GM18867 (cell line): ENCODE data around the gene HOGA1.

Experiments
- ATAC-seq: cut with Tn5 transposase; IDR thresholded peaks from one replicate; pipeline ENCODE4 v1.9.1; 2021; ENCODE audit warnings: mild to moderate bottlenecking, moderate library complexity; ENCODE audit not compliant: unreplicated experiment

The HOGA1 gene

DNA sequence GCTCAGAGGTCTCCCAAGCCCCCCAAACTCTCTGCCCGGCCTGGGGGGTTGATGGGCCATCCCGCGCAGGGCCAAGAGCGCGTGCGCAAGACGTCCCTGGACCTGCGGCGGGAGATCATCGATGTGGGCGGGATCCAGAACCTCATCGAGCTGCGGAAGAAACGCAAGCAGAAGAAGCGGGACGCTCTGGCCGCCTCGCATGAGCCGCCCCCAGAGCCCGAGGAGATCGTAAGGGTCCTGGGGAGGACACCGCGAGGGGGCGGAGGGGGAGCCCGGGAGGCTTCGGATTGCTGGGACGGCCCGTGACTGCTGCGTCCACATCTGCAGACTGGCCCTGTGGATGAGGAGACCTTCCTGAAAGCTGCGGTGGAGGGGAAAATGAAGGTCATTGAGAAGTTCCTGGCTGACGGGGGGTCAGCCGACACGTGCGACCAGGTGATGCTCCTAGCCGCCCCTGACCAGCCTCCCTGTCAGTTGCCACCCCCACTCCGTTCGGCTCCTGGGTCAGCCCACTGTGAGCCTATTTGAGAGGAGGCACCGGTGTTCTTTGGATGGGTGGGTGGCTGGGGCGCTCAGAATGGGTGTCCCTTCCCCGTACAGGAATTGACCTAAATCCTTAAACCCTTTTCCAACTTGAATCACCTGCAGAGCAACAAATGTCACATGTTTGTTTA, 5.9 kb upstream of the HOGA1 start:
- no peak for ATAC-seq

DNA sequence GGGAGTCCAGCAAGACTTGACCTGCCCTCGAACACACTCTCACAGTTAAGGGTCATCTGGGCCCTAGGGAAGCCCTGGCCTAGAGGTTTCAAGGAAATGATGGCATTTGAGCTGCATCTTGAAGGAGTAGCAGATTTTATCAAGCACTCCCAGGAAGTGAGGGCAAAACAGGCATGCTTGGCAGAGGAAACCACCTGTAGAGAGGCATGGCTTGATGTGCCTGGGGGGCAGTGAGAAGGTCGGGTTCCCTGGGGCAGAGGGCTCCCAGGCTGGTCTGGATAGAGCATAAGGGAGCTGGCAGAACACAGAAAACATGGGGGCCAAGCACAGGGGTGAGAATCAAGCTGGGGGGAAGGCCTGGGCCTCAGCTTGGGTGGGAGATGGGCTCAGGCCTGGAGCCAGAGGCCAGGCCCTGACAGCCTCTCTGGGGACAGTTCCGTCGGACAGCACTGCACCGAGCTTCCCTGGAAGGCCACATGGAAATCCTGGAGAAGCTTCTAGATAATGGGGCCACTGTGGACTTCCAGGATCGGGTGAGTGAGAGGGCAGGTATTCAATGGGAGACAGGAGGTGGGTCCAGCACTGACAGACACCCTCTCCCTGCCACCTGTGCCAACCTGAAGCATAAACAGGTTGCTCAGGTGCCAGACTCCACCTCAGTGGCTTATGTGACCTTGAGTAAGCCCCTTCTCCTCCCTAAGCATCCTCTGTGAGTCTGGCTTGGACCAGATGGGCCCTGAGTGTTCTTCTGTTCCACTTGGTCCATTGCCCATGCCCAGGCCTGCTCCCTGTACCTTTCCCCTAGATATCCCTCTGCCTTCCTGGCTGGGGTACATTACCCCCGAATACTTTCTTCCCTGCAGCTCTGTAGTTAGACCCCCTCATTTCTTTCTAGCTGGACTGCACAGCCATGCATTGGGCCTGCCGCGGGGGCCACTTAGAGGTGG, 3.5 kb upstream of the HOGA1 start:
- ATAC-seq: no peak

DNA sequence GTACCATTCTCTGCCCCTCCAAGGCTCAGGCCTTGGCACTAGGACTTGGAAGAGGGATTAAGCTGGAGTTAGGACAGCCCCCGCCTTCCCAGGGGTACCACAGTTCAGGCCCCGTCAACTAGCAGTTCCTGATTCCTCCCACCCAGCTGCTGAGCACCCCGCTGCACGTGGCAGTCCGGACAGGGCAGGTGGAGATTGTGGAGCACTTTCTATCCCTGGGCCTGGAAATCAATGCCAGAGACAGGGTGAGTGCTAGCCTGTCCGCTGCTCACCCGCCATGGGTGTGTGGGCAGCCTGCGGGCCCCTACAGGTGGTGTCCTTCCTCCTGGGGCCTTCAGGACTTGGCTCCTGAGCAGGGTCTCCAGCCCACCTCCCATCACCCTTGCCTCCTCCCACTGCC, 2.0 kb upstream of the HOGA1 start:
- no peak for ATAC-seq

DNA sequence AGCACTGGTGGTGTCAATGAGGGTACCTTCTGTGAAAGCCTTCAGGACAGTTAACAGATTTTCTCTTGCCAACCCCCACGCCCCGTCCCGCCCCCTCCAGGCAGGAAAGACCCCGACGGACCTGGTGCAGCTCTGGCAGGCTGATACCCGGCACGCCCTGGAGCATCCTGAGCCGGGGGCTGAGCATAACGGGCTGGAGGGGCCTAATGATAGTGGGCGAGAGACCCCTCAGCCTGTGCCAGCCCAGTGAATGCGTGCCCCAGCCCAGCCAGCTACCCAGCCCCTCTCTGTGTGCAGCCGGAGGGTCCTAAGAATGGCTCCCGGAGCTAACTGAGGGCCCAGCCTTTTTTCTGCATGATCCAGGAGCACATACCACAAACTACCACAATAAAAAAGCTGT, 713 bp upstream of the HOGA1 start:
- ATAC-seq: no peak

DNA sequence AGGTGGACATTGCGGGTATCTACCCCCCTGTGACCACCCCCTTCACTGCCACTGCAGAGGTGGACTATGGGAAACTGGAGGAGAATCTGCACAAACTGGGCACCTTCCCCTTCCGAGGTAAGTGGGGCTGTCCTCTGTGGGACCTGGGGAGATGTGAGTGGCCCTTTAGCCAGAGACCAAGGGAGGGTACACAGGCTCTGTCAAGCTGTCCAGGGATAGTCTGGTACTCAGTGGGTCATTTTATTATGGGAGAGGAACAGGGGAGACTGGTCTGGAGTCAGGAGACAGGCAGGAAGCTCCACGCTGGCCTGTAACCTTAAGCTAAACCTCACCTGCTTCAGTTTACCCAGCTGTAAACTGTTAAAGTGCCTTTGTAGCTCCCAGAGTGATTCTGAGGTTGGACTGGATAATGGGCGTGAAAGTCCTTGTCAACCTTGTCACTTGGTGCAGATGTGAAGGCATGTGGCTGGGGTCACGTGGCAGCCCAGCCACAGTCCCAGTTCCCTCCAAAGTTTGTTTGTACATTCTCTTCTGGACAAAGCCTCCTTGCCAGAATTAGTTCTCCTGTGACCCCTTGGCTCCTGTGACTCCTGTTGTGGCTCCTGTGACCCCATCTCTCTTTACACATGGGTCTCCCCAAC, 729 bp downstream of the HOGA1 start:
- no peak for ATAC-seq

DNA sequence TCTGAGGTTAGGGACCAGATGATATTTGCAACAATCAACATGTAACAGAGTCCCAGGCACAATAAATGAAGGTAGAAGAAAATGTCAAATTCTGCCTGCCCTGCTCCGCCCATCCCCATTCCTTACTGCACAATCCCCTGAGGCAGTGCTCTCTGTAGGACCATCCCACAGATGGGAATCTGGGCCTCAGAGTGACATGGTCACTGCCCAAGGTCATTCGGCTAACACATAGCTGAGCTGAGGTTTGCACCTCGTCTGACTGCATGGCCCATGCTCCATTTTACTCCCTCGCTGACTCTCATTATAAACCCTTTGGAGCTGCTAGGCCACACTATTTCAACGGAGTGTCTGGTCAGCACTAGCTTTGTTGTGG, 1.2 kb downstream of the HOGA1 start:
- ATAC-seq: no peak

DNA sequence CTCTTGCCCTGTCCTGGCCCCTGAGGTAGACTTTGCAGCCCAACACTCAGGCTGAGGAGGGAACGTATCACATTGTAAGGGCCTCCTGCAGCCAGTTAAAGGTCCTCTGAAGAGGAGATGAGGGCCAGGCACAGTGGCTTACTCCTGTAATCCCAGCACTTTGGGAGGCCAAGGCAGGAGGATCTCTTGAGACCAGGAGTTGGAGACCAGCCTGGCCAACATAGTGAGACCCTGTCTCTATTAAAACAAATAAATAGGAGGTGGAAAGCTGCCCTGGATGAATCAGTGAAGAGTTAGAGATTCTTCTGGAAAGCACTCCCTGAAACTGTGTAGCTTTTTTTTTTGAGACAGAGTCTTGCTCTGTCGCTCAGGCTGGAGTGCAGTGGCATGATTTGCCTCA, 3.0 kb downstream of the HOGA1 start:
- ATAC-seq: no peak

DNA sequence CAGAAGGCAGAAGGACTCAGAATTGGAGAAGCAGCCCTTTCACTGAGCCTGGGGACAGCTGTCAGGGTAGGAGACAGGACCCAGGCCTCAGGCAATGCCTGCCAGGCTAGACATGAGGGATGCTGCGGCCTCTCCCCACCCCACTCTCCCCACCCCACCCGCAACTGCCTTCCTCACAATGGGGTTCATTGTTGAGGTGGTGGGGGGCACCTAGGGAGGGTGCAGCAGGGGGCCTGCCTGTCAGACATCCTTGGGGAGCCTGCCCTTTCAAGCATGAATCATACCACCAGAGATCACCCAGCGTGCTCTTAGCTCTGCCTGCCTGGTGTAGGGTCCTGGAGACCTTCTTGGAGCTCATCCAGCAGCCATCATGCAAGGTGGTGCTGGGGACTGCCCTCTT, 5.3 kb downstream of the HOGA1 start, which contains the start of gene C10orf62:
Gene C10orf62 (plus strand): TSS at position 243 of the 400 bp plus-strand sequence. CDS start 177 bp downstream, outside the sequence.
- no peak for ATAC-seq

DNA sequence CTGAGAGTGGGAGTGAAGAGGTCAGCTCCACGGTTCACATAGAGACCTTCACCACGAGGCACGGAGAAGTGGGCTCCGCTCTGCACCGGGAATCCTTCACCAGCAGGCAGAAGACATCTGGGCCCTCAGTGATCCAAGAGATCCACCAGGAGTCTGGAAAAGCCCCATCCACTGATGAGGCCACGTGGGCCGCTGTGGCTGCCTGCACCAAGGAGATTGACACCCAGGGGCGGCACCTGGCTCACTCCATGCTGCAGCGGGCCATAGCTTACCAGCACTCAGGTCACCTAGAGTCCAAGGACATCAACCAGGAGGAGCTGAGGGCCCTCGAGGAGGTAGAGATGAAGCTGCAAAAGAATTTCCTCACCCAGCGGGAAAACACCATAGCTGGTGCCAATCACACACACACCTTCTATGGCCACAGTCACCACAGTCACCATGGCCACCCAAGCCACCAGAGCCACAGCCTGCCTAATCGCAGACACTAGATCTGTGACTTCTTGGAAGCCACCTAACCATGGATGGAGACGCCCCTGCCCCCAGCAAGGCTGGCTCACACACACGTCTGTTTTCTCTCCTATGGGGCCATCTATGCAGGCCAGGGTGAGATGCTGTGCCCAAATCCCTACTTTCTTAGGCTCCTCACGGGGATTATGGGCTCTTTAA, 6.0 kb downstream of the HOGA1 start:
- ATAC-seq: no peak

DNA sequence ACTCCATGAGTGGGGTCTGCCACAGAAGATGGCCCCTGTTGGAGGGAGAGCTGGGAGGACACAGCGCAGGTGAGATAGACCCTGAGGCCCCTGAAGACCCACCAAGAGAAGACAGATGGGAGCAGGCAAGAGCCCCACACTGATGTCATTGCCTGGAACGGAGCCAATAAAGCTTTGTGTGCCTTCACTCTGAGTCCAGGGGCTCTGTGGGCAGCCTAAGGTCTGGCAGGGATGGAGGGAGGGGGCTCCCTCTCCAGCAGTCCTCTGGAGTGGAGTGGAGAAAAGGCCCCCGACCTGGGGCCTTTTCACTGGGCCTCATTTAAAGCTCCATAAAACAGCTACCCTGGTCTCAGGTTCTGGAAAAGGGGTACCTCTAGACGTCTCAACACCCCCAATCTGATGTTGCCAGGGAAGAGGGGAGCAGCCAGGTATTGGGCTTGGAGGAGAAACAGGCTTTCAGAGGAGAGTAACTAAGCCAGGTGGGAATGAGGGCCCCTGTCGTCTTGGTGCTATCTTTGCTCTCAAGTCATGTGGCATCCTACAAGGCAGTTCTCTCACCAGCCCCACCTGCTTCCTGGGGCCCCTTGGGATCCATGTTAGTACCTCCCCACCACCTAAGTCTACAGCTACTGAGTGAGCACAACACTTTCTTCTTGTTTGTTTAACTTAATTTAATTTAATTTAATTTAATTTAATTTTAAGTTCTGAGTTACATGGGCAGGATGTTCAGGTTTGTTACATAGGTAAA, 6.7 kb downstream of the HOGA1 start:
- ATAC-seq: no peak

DNA sequence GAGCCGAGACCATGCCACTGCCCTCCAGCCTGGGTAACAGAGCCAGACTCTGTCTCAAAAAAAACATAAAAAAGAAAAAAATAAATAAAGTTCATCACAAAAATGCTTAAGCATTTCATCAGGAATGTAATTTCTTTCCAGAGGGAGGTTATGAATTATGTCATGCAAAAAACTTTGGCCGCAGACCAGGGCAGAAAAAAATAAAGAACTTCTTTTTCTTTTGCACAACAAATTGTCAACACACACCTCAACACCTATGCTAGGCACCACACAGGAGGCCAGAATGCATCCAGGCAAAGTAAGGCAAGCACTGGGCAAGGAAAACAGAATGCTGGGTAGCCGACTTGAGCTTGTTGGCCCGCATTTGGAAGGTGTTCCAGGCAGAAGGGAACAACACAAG, 9.2 kb downstream of the HOGA1 start:
- ATAC-seq: no peak

DNA sequence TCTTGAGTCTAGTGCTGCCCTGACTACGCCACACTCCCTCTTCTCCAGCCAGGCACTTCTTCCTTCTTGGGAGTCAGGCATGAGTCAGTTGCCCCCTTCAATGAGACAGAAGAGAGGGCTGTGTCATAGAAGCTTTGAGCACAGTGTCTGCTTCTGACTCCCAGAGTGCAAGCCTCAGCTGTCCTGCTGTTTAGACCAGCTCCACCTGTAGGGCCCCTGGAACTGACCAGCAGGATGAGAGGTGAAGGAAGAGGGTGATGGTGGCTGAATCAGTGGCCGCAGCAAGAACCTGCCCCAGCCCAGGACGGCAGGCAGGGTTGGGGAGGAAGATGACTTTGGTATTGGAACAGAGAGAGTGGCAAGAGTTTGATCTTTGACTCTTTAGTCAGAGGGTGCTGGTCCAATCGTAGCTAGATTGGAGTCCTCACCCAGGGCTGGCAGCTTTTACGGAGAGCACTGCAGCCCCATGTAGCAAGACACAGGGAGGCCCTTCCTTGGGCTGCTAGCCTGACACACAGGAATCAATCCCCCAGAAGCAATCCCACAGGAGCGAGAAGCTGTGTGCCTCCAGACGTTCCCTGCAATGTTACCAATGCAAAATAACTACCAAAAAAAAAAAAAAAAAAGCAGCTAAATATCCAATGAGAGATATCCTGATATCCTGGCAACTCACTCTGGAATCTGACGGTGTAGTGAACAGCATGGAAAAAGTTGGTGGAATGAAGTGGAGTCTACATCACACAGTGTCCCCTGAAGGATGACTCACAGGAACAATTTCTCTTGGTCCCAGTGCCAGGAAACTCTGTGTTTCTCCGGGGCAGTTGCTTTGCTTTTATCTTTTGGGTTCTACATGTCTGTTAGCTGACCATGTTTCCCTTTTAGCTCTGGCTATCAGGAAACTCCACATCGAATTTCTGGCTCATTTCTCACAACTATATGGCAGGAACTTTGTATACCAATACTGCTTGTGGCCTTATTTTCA, 12.2 kb downstream of the HOGA1 start:
- no peak for ATAC-seq

DNA sequence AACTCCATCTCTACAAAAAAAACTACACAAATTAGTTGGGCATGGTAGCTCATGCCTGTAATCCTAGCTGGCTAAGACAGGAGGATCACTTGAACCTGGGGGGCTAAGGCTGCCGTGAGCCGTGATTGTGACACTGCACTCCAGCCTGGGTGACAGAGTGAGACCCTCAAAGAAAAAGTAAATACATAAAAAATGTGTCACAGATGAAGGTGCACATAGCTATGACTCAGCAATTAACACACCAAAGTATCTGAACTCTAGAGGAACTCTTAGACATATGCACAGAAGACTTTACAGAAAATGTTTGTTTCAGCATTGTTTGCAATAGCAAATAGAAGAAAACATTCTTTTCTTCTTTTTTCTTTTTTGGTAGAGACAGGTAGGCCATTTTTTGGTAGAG, 13.6 kb downstream of the HOGA1 start:
- no peak for ATAC-seq

DNA sequence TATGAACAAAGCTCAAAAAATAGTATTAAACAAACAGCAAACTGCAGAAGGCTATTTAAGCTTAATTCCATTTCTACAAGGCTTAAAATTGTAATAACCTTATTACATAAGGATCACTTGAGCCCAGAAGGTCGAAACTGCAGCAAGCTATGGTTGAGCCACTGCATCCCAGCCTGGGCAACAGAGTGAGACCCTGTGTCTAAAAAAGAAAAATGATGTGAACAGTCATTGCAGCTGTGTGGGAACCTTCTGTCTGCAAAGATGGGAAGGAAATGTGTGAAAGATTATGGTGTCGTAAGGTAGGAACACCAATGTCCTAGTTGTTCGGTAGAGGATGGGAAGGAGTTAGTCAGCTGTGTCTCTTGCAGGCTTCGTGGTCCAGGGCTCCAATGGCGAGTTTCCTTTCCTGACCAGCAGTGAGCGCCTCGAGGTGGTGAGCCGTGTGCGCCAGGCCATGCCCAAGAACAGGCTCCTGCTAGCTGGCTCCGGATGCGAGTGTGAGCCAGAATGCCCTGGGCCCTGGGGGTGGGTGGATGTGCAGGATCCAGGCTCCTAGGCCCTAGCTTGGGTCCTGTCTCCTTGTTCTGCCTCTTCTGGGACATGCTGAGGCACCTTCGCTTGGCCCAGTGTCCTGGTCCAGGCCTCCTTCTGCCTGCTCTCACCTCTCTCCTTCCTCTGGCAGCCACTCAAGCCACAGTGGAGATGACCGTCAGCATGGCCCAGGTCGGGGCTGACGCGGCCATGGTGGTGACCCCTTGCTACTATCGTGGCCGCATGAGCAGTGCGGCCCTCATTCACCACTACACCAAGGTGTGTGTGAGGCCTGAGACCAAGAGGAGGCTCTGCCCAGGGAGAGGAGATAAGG, 14.4 kb downstream of the HOGA1 start:
- no peak for ATAC-seq

DNA sequence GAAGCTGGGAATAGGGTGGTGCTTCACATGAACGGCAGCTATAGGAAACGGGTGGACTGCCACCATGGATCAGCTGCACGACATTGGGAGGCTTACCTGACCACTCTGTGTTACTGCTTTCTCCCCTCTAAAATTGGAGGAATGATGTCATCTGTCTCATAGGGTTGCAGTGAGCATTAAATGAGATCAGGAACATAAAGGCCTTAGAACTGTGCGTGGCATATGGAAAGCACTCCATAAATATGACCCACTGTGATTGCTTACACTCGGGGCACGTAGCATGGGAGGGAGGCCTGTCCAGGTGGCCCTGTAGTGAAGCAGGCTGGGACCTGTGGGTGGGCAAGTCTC, 15.1 kb downstream of the HOGA1 start:
- ATAC-seq: no peak

DNA sequence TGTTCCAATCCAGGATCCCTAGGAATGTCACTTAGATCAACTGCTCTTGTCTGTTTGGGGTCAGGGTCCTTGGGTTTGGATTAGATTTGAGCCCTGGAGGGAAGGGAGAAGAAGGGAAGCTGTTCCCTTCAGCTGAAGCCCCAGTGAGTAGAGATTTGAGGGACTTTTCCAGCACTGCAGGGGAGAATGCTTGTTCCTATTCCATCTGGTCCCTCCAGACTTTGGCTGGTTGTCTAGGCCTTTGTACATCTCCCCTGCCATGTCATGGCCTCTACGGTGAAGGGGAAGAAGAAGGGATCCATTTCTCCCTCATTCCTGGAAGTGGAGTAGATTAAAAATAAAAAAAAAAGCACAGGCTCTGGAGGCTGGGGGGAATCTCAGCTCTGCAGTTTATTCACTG, 16.4 kb downstream of the HOGA1 start:
- ATAC-seq: no peak

DNA sequence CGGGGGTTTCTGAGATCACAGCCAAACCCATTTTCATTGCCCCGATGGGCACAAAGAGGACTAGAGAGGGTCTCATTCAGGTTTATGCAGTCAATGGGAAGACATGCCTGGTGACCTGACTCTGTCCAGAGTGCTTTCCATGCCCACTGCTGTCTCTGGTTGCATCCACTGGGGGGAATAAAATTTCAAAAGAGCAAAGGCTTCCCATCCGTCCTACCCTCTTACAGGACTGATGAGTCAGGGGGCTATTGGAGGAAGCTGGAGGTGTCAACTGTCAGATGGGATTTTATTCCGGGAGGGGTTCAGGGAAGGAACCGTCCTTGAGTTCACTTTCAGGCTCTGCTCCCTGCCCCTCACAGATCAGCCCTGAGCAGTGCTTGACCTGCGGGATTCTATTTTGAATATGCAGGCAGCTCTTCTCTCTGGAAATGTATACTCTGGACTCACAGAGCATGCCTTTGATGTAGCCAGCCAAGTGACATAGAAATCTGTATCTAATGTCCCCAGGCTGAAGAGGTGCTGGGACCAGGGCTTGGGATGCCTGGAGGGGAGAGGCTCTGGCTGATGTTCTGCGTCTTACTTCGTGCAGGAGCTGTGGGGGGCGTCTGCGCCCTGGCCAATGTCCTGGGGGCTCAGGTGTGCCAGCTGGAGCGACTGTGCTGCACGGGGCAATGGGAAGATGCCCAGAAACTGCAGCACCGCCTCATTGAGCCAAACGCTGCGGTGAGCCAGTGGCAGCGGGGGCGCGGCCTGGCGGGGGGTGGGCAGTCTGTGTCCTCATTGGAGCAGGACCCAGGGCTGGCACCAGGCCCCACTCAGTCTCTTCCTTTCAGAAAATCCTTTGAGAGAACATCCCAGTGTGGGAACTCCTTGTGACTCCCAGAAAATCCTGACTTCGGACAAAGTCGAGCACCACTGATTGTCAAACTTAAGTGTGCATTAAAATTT, 17.4 kb downstream of the HOGA1 start:
- no peak for ATAC-seq
